HEK293 (cell line): ENCODE data around the gene ATXN7.

Experiments used
- BCL11B ChIP-seq: fragments of 450-650 bp; formaldehyde crosslinking; IDR thresholded peaks from 2 replicates; pipeline ENCODE4 v1.5.1; 2016; ENCODE audit warnings: low read depth, missing biosample characterization, missing genetic modification characterization
- BCL6B ChIP-seq: fragments of 450-650 bp; formaldehyde crosslinking; IDR thresholded peaks from 2 replicates; pipeline ENCODE4 v1.5.1; 2017; ENCODE audit warnings: missing biosample characterization, missing genetic modification characterization
- FEZF1 ChIP-seq: fragments of 450-650 bp; formaldehyde crosslinking; IDR thresholded peaks from 2 replicates; pipeline ENCODE4 v1.5.1; 2016; ENCODE audit warnings: missing biosample characterization, missing genetic modification characterization
- HIC1 ChIP-seq: fragments of 450-650 bp; formaldehyde crosslinking; IDR thresholded peaks from 2 replicates; pipeline ENCODE4 v1.5.1; 2016; ENCODE audit warnings: missing biosample characterization, missing genetic modification characterization
- IKZF3 ChIP-seq: fragments of 450-650 bp; IDR thresholded peaks from 2 replicates; pipeline ENCODE4 v1.5.0; 2018; ENCODE audit warnings: missing biosample characterization, mild to moderate bottlenecking, missing genetic modification characterization, moderate library complexity
- KLF8 ChIP-seq: fragments of 450-650 bp; formaldehyde crosslinking; IDR thresholded peaks from 2 replicates; pipeline ENCODE4 v1.5.1; 2016; ENCODE audit warnings: missing biosample characterization, missing genetic modification characterization
- MEIS1 ChIP-seq: sonication (generic); formaldehyde crosslinking; IDR thresholded peaks from 2 replicates; pipeline ENCODE4 v1.8.1; 2022; ENCODE audit warnings: missing genetic modification reagents, mild to moderate bottlenecking, borderline replicate concordance
- PRDM6 ChIP-seq: fragments of 450-650 bp; formaldehyde crosslinking; IDR thresholded peaks from 2 replicates; pipeline ENCODE4 v1.5.1; 2017; ENCODE audit warnings: missing biosample characterization, missing genetic modification characterization
- REST ChIP-seq: fragments of 450-650 bp; formaldehyde crosslinking; IDR thresholded peaks from 2 replicates; pipeline ENCODE4 v1.5.1; 2016; ENCODE audit warnings: missing biosample characterization, missing genetic modification characterization
- ZBTB26 ChIP-seq: fragments of 450-650 bp; formaldehyde crosslinking; optimal IDR thresholded peaks from 2 replicates; pipeline ENCODE3; 2016; ENCODE audit warnings: missing biosample characterization, mild to moderate bottlenecking, missing genetic modification characterization
- ZBTB6 ChIP-seq: fragments of 450-650 bp; formaldehyde crosslinking; IDR thresholded peaks from 2 replicates; pipeline ENCODE4 v1.5.1; 2017; ENCODE audit warnings: missing biosample characterization, missing genetic modification characterization
- ZFHX2 ChIP-seq: fragments of 450-650 bp; formaldehyde crosslinking; conservative IDR thresholded peaks from 2 replicates; pipeline ENCODE4 v1.5.1; 2016; ENCODE audit warnings: missing biosample characterization, missing genetic modification characterization
- ZFP69B ChIP-seq: fragments of 450-650 bp; formaldehyde crosslinking; IDR thresholded peaks from 2 replicates; pipeline ENCODE4 v1.5.1; 2016; ENCODE audit warnings: missing biosample characterization, missing genetic modification characterization
- ZNF169 ChIP-seq: fragments of 450-650 bp; formaldehyde crosslinking; IDR thresholded peaks from 2 replicates; pipeline ENCODE4 v1.5.1; 2016; ENCODE audit warnings: missing biosample characterization, missing genetic modification characterization
- ZNF24 ChIP-seq: fragments of 450-650 bp; formaldehyde crosslinking; IDR thresholded peaks from 2 replicates; pipeline ENCODE4 v1.5.1; 2016; ENCODE audit warnings: missing biosample characterization, missing genetic modification characterization
- ZNF366 ChIP-seq: fragments of 450-650 bp; formaldehyde crosslinking; conservative IDR thresholded peaks from 2 replicates; pipeline ENCODE4 v1.5.1; 2016; ENCODE audit warnings: missing biosample characterization, missing genetic modification characterization
- ZNF513 ChIP-seq: fragments of 450-650 bp; IDR thresholded peaks from 2 replicates; pipeline ENCODE4 v1.5.1; 2018; ENCODE audit warnings: missing biosample characterization, missing genetic modification characterization
- ZNF514 ChIP-seq: fragments of 450-650 bp; formaldehyde crosslinking; IDR thresholded peaks from 2 replicates; pipeline ENCODE4 v1.5.1; 2016; ENCODE audit warnings: missing biosample characterization, missing genetic modification characterization
- ZNF518A ChIP-seq: fragments of 450-650 bp; formaldehyde crosslinking; conservative IDR thresholded peaks from 2 replicates; pipeline ENCODE4 v1.5.1; 2016; ENCODE audit warnings: low read depth, missing biosample characterization, missing genetic modification characterization
- ZNF549 ChIP-seq: fragments of 450-650 bp; IDR thresholded peaks from 2 replicates; pipeline ENCODE4 v1.5.1; 2018; ENCODE audit warnings: missing biosample characterization, missing genetic modification characterization, mild to moderate bottlenecking, inconsistent platforms, moderate library complexity
- ZNF837 ChIP-seq: fragments of 450-650 bp; formaldehyde crosslinking; IDR thresholded peaks from 2 replicates; pipeline ENCODE4 v1.5.1; 2016; ENCODE audit warnings: missing biosample characterization, missing genetic modification characterization

ATXN7 gene

GRCh38 chr3:64023187-64023860, 159.7 kb downstream of the ATXN7 start, which contains the start of gene PSMD6 (continued):
- TF ChIP-seq MEIS1 (CRISPR knock-in tag) = no peak
- TF ChIP-seq ZBTB26 (tag by site-specific recombination) = peak; percentile 65
- no peak; the same call in 1 of the 2 replicates for TF ChIP-seq ZNF24
- TF ChIP-seq ZNF513 (tag by site-specific recombination) = no peak
- TF ChIP-seq ZNF518A (tag by site-specific recombination) = peak; percentile 93
- TF ChIP-seq ZNF366 (tag by site-specific recombination) = no peak
- no peak for TF ChIP-seq BCL11B (tag by site-specific recombination)
- no peak for TF ChIP-seq BCL6B (tag by site-specific recombination)
- peak; percentile 33 for TF ChIP-seq ZFHX2
- TF ChIP-seq IKZF3 (tag by site-specific recombination) = no peak
- no peak for TF ChIP-seq ZNF514
- no peak for TF ChIP-seq ZBTB6
- TF ChIP-seq HIC1 (tag by site-specific recombination) = peak; percentile 29; the same call in 1 of the 2 replicates
- TF ChIP-seq ZFP69B (tag by site-specific recombination) = 0 out of 2 replicates have a peak, but pooled peaks have one; percentile 12
- no peak for TF ChIP-seq FEZF1 (tag by site-specific recombination)
- TF ChIP-seq ZNF837 (tag by site-specific recombination) = no peak
- TF ChIP-seq REST (tag by site-specific recombination) = peak; percentile 64
- no peak for TF ChIP-seq ZNF549 (tag by site-specific recombination)
- TF ChIP-seq PRDM6 (tag by site-specific recombination) = no peak
- no peak for TF ChIP-seq ZNF169 (tag by site-specific recombination)
- TF ChIP-seq KLF8 = peak; percentile 80
